A549 (cell line): ENCODE measurements around the gene HOXB8. TPM values are rescaled to one million over a fixed set of nuclear protein-coding genes. Genes with fewer than 3 reads are reported as not detected.

Experiments
- ATAC-seq, 2 experiments: fragments of 200-7000 bp in 1 of 2; fragments of >200 bp in 1 of 2; cut with Nextera tagmentation in 1 of 2; cut with Tn5 transposase in 1 of 2; 3 replicates each; pipeline versions ENCODE4 v1.8.0 to v1.9.1; 2018 to 2020; ENCODE audit warnings: mild to moderate bottlenecking in 1 of 2, moderate library complexity in 1 of 2
- CTCF ChIA-PET: fragments of 300-600 bp; sonication (Branson Sonifier 250); formaldehyde crosslinking; extraction: SDS; loops from one replicate; lab custom pipeline; 2021; ENCODE audit warnings: antibody characterized with exemption, inconsistent platforms; lab: Yijun Ruan, JAX
- POLR2A ChIA-PET: fragments of 350-600 bp; formaldehyde crosslinking; extraction: SDS; loops from one replicate; lab custom pipeline; 2021; ENCODE audit warnings: antibody characterized with exemption, inconsistent platforms; lab: Yijun Ruan, JAX
- DNase-seq, 2 experiments: peaks; one replicate each; pipeline versions ENCODE4 v3.0.0 to v3.0.0-alpha.2; 2011 to 2016; ENCODE audit warnings: low read depth in 1 of 2, low spot score in 1 of 2
- FAIRE-seq: peaks from 2 replicates; lab custom pipeline; 2011; peaks lifted over from hg19 to GRCh38; lab: Jason Lieb, UNC
- H3K27ac ChIP-seq, 2 experiments: fragments of >200 bp; sonication (Bioruptor Twin); formaldehyde crosslinking; 3 replicates each; pipeline ENCODE4 v1.5.1; 2016 to 2017
- H3K4me1 ChIP-seq: fragments of >200 bp; sonication (Bioruptor Twin); formaldehyde crosslinking; 3 replicates; pipeline ENCODE4 v1.6.1; 2016
- H3K4me2 ChIP-seq: fragments of >200 bp; sonication (Bioruptor Twin); formaldehyde crosslinking; 3 replicates; pipeline ENCODE4 v1.6.1; 2016
- H3K4me3 ChIP-seq: fragments of >200 bp; sonication (Bioruptor Twin); formaldehyde crosslinking; 3 replicates; pipeline ENCODE4 v1.5.1; 2016
- H3K9me3 ChIP-seq: fragments of >200 bp; sonication (Bioruptor Twin); formaldehyde crosslinking; 3 replicates; pipeline ENCODE4 v1.6.1; 2016
- BHLHE40 ChIP-seq: IDR thresholded peaks from 2 replicates; pipeline ENCODE4 v1.6.1; 2012; ENCODE audit warnings: low read depth, low read length, inconsistent platforms
- CHD4 ChIP-seq: fragments of 200-600 bp; sonication (generic); IDR thresholded peaks from 2 replicates; pipeline ENCODE4 v1.6.1; 2016; ENCODE audit warnings: antibody characterized with exemption, mild to moderate bottlenecking, borderline replicate concordance
- E2F6 ChIP-seq: IDR thresholded peaks from 2 replicates; pipeline ENCODE4 v1.6.1; 2012; ENCODE audit warnings: low read depth, borderline replicate concordance
- ELK1 ChIP-seq: fragments of 150-350 bp; IDR thresholded peaks from 2 replicates; pipeline ENCODE4 v1.6.1; 2014; ENCODE audit warnings: low read depth, mild to moderate bottlenecking, low read length
- EP300 ChIP-seq, 2 experiments: fragments of >200 bp; sonication (Bioruptor Twin); formaldehyde crosslinking; IDR thresholded peaks; 2 replicates in 1 of 2; 3 replicates in 1 of 2; pipeline ENCODE4 v1.6.1; 2016 to 2017
- ESRRA ChIP-seq: fragments of 150-350 bp; IDR thresholded peaks from 2 replicates; pipeline ENCODE4 v1.6.1; 2014; ENCODE audit warnings: mild to moderate bottlenecking, low read length, borderline replicate concordance
- HEYL ChIP-seq: fragments of 250-450 bp; sonication (Bioruptor Pico); IDR thresholded peaks from 2 replicates; pipeline ENCODE4 v1.8.0; 2021; ENCODE audit warnings: mild to moderate bottlenecking, moderate library complexity
- HMGXB4 ChIP-seq: fragments of 250-450 bp; sonication (Bioruptor Pico); IDR thresholded peaks from 2 replicates; pipeline ENCODE4 v1.5.0; 2021; ENCODE audit warnings: mild to moderate bottlenecking, moderate library complexity, borderline replicate concordance
- HOXB13 ChIP-seq: fragments of 250-450 bp; sonication (Bioruptor Pico); IDR thresholded peaks from 2 replicates; pipeline ENCODE4 v1.5.0; 2020; ENCODE audit warnings: low read depth, mild to moderate bottlenecking, moderate library complexity
- HOXB5 ChIP-seq: fragments of 250-450 bp; sonication (Bioruptor Pico); IDR thresholded peaks from 2 replicates; pipeline ENCODE4 v1.5.0; 2020; ENCODE audit warnings: mild to moderate bottlenecking, moderate library complexity
- JUN ChIP-seq, 2 experiments: fragments of >200 bp; sonication (Bioruptor Twin); formaldehyde crosslinking; IDR thresholded peaks; 2 replicates in 1 of 2; 3 replicates in 1 of 2; pipeline ENCODE4 v1.6.1; 2016 to 2017
- JUNB ChIP-seq: fragments of >200 bp; sonication (Bioruptor Twin); formaldehyde crosslinking; IDR thresholded peaks from 2 replicates; pipeline ENCODE4 v1.6.1; 2016
- MAX ChIP-seq: IDR thresholded peaks from 2 replicates; pipeline ENCODE4 v1.6.1; 2012
- NPAS2 ChIP-seq: fragments of 250-450 bp; sonication (Bioruptor Pico); IDR thresholded peaks from 2 replicates; pipeline ENCODE4 v1.8.0; 2022; ENCODE audit warnings: mild to moderate bottlenecking, moderate library complexity, borderline replicate concordance
- PHF8 ChIP-seq: fragments of 200-600 bp; sonication (generic); IDR thresholded peaks from 2 replicates; pipeline ENCODE4 v1.6.1; 2016; ENCODE audit warnings: low read depth, mild to moderate bottlenecking, antibody characterized with exemption, moderate library complexity, borderline replicate concordance
- RCOR1 ChIP-seq: fragments of 150-350 bp; IDR thresholded peaks from 2 replicates; pipeline ENCODE4 v1.6.1; 2014; ENCODE audit warnings: antibody characterized with exemption, low read length, low read depth
- RNF2 ChIP-seq: fragments of 200-600 bp; sonication (generic); IDR thresholded peaks from 2 replicates; pipeline ENCODE4 v1.6.1; 2016; ENCODE audit warnings: low read depth, mild to moderate bottlenecking, antibody characterized with exemption, moderate library complexity, borderline replicate concordance
- SMC3 ChIP-seq: fragments of >200 bp; sonication (Bioruptor Twin); formaldehyde crosslinking; IDR thresholded peaks from 3 replicates; pipeline ENCODE4 v1.6.1; 2018; ENCODE audit warnings: inconsistent platforms
- TFCP2L1 ChIP-seq: fragments of 250-450 bp; sonication (Bioruptor Pico); IDR thresholded peaks from 2 replicates; pipeline ENCODE4 v1.5.0; 2021; ENCODE audit warnings: mild to moderate bottlenecking
- ZNF302 ChIP-seq: fragments of 250-450 bp; sonication (Bioruptor Pico); IDR thresholded peaks from 2 replicates; pipeline ENCODE4 v1.9.0; 2021; ENCODE audit warnings: inconsistent platforms, mild to moderate bottlenecking, moderate library complexity
- WGBS: methylation state at CpG from one replicate; pipeline ENCODE4 v1.1.6; 2017; ENCODE audit errors: missing lambda C conversion rate; 5-methylcytosine and 5-hydroxymethylcytosine counted together
- polyA plus RNA-seq, 4 experiments: library from polyadenylated mRNA; depleted of rRNA in 3 of 4; stranded (reverse); fragments of >200 nt; fragmentation: RNase III in 1 of 4; extraction: RNeasy Plus Mini Kit Qiagen cat#74134 plus additional on column Dnase treatment in 1 of 4; gene quantifications; 2 replicates in 3 of 4; 3 replicates in 1 of 4; pipeline ENCODE4 v1.2.3, GENCODE V29; 2011 to 2017

HOXB8 gene
- polyA plus RNA-seq, 2 of the 4 experiments (the other 2 are of a cell fraction) = 5.8 to 11.1 TPM

- Histone ChIP-seq H3K27ac (no peak overlapping the region), H3K4me3 (no peak overlapping the region), H3K9me3 (no peaks in the 10 kb centered on the region), H3K4me1 (peaks cover 7% of the 10 kb centered on the region; the same call in 2 of the 3 replicates), H3K4me2 (no peak overlapping the region)
- 84% methylated on average over 6 of the region's 6 CpGs for WGBS
- ChIA-PET CTCF (interaction anchor here (0.9 to 2.6 kb wide), 5 partner anchors 10 to 262 kb away, joined by 4 to 6 read pairs (median 5); no protein-coding TSS in a partner anchor), POLR2A (no interaction called here)
- FAIRE-seq (no peak), ATAC-seq (no peak), DNase-seq (no peak)
- TF ChIP-seq RCOR1 = no peak
- no peak for TF ChIP-seq MAX
- no peak for TF ChIP-seq HOXB13 (CRISPR knock-in tag)
- TF ChIP-seq ZNF302 (CRISPR knock-in tag) = no peak
- TF ChIP-seq TFCP2L1 (CRISPR knock-in tag) = no peak
- TF ChIP-seq HOXB5 (CRISPR knock-in tag) = no peak
- TF ChIP-seq RNF2 = no peak
- no peak for TF ChIP-seq EP300 (IDR thresholded peaks at IDR 0.05)
- no peak for TF ChIP-seq ELK1
- TF ChIP-seq HEYL = no peak
- TF ChIP-seq ESRRA = no peak
- no peak for TF ChIP-seq HMGXB4
- TF ChIP-seq PHF8 = no peak
- no peak for TF ChIP-seq CHD4
- no peak for TF ChIP-seq JUNB
- TF ChIP-seq NPAS2 = no peak
- no peak for TF ChIP-seq BHLHE40
Observed at GRCh38 chr17:48569674-48570324, 45.3 kb downstream of the HOXB8 start.

GRCh38 chr17:48569240-48569582 lies 45.9 kb downstream of the HOXB8 start:
- TF ChIP-seq EP300 (IDR thresholded peaks at IDR 0.05) (no peak), E2F6 (no peak), JUN (IDR thresholded peaks at IDR 0.05) (no peak), SMC3 (no peak)
- H3K4me2 ChIP-seq = no peak overlapping the region
- CTCF ChIA-PET = interaction anchor here (1.4 to 2.6 kb wide), 3 partner anchors 10 to 262 kb away, joined by 4 to 6 read pairs (median 5); no protein-coding TSS in a partner anchor
- peaks cover 7% of the 10 kb centered on the region; the same call in 1 of the 3 replicates for H3K4me1 ChIP-seq
- H3K9me3 ChIP-seq = no peaks in the 10 kb centered on the region
- ATAC-seq = no peak
- POLR2A ChIA-PET = no interaction called here
- 54% methylated on average over 3 of the region's 3 CpGs for WGBS
- no peak overlapping the region for H3K27ac ChIP-seq
- DNase-seq = no peak
- FAIRE-seq = no peak
- no peak overlapping the region for H3K4me3 ChIP-seq
